ENCODE results near the gene NOXRED1.

NOXRED1 gene

GRCh38 chr14:77364146-77364545 lies 59.2 kb downstream of the NOXRED1 start:
- Histone ChIP-seq H3K36me3 (ENCODE audit: low read depth) (no peaks in the 10 kb centered on the region; the same call in 1 of the 2 replicates), H3K27me3 (ENCODE audit: insufficient read depth, poor library complexity, severe bottlenecking) (no peaks in the 10 kb centered on the region), H3K4me1 (ENCODE audit: insufficient read depth, poor library complexity, severe bottlenecking) (no peaks in the 10 kb centered on the region), H3K27ac (ENCODE audit: poor library complexity, severe bottlenecking) (no peak overlapping the region), H3K4me3 (ENCODE audit: severe bottlenecking) (no peak overlapping the region), H3K9me3 (ENCODE audit: severe bottlenecking) (no peaks in the 10 kb centered on the region)
- TF ChIP-seq CTCF (IDR thresholded peaks at IDR 0.05; ENCODE audit: poor library complexity, severe bottlenecking): no peak
- ATAC-seq (ENCODE audit: low read depth) (no peak), DNase-seq (ENCODE audit: low spot score) (no peak)

GRCh38 chr14:77359626-77360025 lies 63.7 kb downstream of the NOXRED1 start:
- no peak overlapping the region for H3K27ac ChIP-seq (ENCODE audit: poor library complexity, severe bottlenecking)
- H3K36me3 ChIP-seq (ENCODE audit: low read depth): no peaks in the 10 kb centered on the region

GRCh38 chr14:77356899-77357298 lies 66.4 kb downstream of the NOXRED1 start:
- no peak overlapping the region for H3K27ac ChIP-seq (ENCODE audit: poor library complexity, severe bottlenecking)
- H3K4me1 ChIP-seq (ENCODE audit: insufficient read depth, poor library complexity, severe bottlenecking): no peaks in the 10 kb centered on the region
- no peak for ATAC-seq (ENCODE audit: low read depth)

More at GRCh38 chr14:77359626-77360025, 63.7 kb downstream of the NOXRED1 start:
- no peaks in the 10 kb centered on the region for H3K27me3 ChIP-seq (ENCODE audit: insufficient read depth, poor library complexity, severe bottlenecking)
- no peaks in the 10 kb centered on the region for H3K4me1 ChIP-seq (ENCODE audit: insufficient read depth, poor library complexity, severe bottlenecking)
- H3K9me3 ChIP-seq (ENCODE audit: severe bottlenecking): no peaks in the 10 kb centered on the region
- no peak overlapping the region for H3K4me3 ChIP-seq (ENCODE audit: severe bottlenecking)
- no peak for ATAC-seq (ENCODE audit: low read depth)
- no peak for TF ChIP-seq CTCF (IDR thresholded peaks at IDR 0.05; ENCODE audit: poor library complexity, severe bottlenecking)
- DNase-seq (ENCODE audit: low spot score): no peak

GRCh38 chr14:77355811-77356210 lies 67.5 kb downstream of the NOXRED1 start:
- Histone ChIP-seq H3K9me3 (ENCODE audit: severe bottlenecking) (no peaks in the 10 kb centered on the region), H3K27me3 (ENCODE audit: insufficient read depth, poor library complexity, severe bottlenecking) (no peaks in the 10 kb centered on the region), H3K36me3 (ENCODE audit: low read depth) (peaks cover 1% of the 10 kb centered on the region), H3K4me3 (ENCODE audit: severe bottlenecking) (no peak overlapping the region), H3K27ac (ENCODE audit: poor library complexity, severe bottlenecking) (no peak overlapping the region), H3K4me1 (ENCODE audit: insufficient read depth, poor library complexity, severe bottlenecking) (no peaks in the 10 kb centered on the region)
- ATAC-seq (ENCODE audit: low read depth) (no peak), DNase-seq (ENCODE audit: low spot score) (no peak)
- TF ChIP-seq CTCF (IDR thresholded peaks at IDR 0.05; ENCODE audit: poor library complexity, severe bottlenecking): no peak

More at GRCh38 chr14:77356899-77357298, 66.4 kb downstream of the NOXRED1 start:
- no peak for DNase-seq (ENCODE audit: low spot score)
- Histone ChIP-seq H3K9me3 (ENCODE audit: severe bottlenecking) (no peaks in the 10 kb centered on the region), H3K4me3 (ENCODE audit: severe bottlenecking) (no peak overlapping the region), H3K27me3 (ENCODE audit: insufficient read depth, poor library complexity, severe bottlenecking) (no peaks in the 10 kb centered on the region), H3K36me3 (ENCODE audit: low read depth) (no peaks in the 10 kb centered on the region)
- TF ChIP-seq CTCF (IDR thresholded peaks at IDR 0.05; ENCODE audit: poor library complexity, severe bottlenecking): no peak

- DNase-seq (ENCODE audit: low spot score): no peak
- ATAC-seq (ENCODE audit: low read depth): no peak
- no peaks in the 10 kb centered on the region for H3K9me3 ChIP-seq (ENCODE audit: severe bottlenecking)
- H3K4me3 ChIP-seq (ENCODE audit: severe bottlenecking): no peak overlapping the region
- H3K36me3 ChIP-seq (ENCODE audit: low read depth): peaks cover 9% of the 10 kb centered on the region
- H3K27ac ChIP-seq (ENCODE audit: poor library complexity, severe bottlenecking): no peak overlapping the region
- no peak for TF ChIP-seq CTCF (IDR thresholded peaks at IDR 0.05; ENCODE audit: poor library complexity, severe bottlenecking)
- H3K4me1 ChIP-seq (ENCODE audit: insufficient read depth, poor library complexity, severe bottlenecking): no peaks in the 10 kb centered on the region
- H3K27me3 ChIP-seq (ENCODE audit: insufficient read depth, poor library complexity, severe bottlenecking): no peaks in the 10 kb centered on the region
Measured at GRCh38 chr14:77353469-77354141, 69.7 kb downstream of the NOXRED1 start.
